HEK293 (cell line): ENCODE results near the gene TRIP10.
"Not testable (repeated sequence)": the region's sequence is repeated elsewhere in the genome, so short reads cannot be mapped to it uniquely, and the experiment has no call there.

Experiments
- CTCF ChIA-PET: fragments of 350-600 bp; formaldehyde crosslinking; extraction: SDS; loops from one replicate; lab custom pipeline; 2021; ENCODE audit warnings: antibody characterized with exemption; lab: Yijun Ruan, JAX
- POLR2A ChIA-PET: fragments of 300-600 bp; formaldehyde crosslinking; extraction: SDS; loops from one replicate; lab custom pipeline; 2020; ENCODE audit warnings: antibody characterized with exemption, inconsistent platforms; lab: Yijun Ruan, JAX
- H3K27ac ChIP-seq: fragments of 200-500 bp; sonication (Bioruptor generic); 2 replicates; pipeline ENCODE4 v1.5.1; 2014; ENCODE audit warnings: low read depth, low read length, control low read depth, inconsistent platforms; ENCODE audit errors: extremely low read depth
- H3K36me3 ChIP-seq, 2 experiments: fragments of 200-500 bp in 1 of 2; sonication (Bioruptor generic) in 1 of 2; 1 replicate in 1 of 2; 2 replicates in 1 of 2; pipeline ENCODE4 v1.5.1; 2014 to 2017; ENCODE audit warnings: inconsistent platforms in 2 of 2, low read length in 2 of 2; ENCODE audit not compliant: control insufficient read depth in 2 of 2, insufficient read depth in 1 of 2
- H3K4me1 ChIP-seq: fragments of 200-500 bp; sonication (Bioruptor generic); 2 replicates; pipeline ENCODE4 v1.5.1; 2014; ENCODE audit warnings: mild to moderate bottlenecking, low read length, inconsistent platforms; ENCODE audit not compliant: control insufficient read depth, insufficient read depth
- H3K4me3 ChIP-seq: 2 replicates; pipeline ENCODE4 v1.5.1; 2011; ENCODE audit warnings: low read depth, mild to moderate bottlenecking, control low read depth, low read length, moderate library complexity
- H3K9me3 ChIP-seq: fragments of 200-500 bp; sonication (Bioruptor generic); 2 replicates; pipeline ENCODE4 v1.5.1; 2014; ENCODE audit warnings: low read depth, low read length, inconsistent platforms; ENCODE audit not compliant: control insufficient read depth, insufficient read depth
- GLI2 ChIP-seq: fragments of 450-650 bp; formaldehyde crosslinking; IDR thresholded peaks from 2 replicates; pipeline ENCODE4; 2017; ENCODE audit warnings: missing biosample characterization, missing genetic modification characterization, low read depth, borderline replicate concordance
- GLIS1 ChIP-seq: fragments of 450-650 bp; formaldehyde crosslinking; IDR thresholded peaks from 2 replicates; pipeline ENCODE4 v1.5.1; 2016; ENCODE audit warnings: missing biosample characterization, missing genetic modification characterization
- RBAK ChIP-seq: fragments of 450-650 bp; formaldehyde crosslinking; IDR thresholded peaks from 2 replicates; pipeline ENCODE4 v1.5.1; 2016; ENCODE audit warnings: missing biosample characterization, missing genetic modification characterization
- SP7 ChIP-seq: fragments of 450-650 bp; formaldehyde crosslinking; IDR thresholded peaks from 2 replicates; pipeline ENCODE4 v1.5.1; 2016; ENCODE audit warnings: missing biosample characterization, missing genetic modification characterization
- ZBTB17 ChIP-seq: fragments of 450-650 bp; formaldehyde crosslinking; IDR thresholded peaks from 2 replicates; pipeline ENCODE4 v1.5.1; 2016; ENCODE audit warnings: missing biosample characterization, missing genetic modification characterization
- ZBTB6 ChIP-seq: fragments of 450-650 bp; formaldehyde crosslinking; IDR thresholded peaks from 2 replicates; pipeline ENCODE4 v1.5.1; 2017; ENCODE audit warnings: missing biosample characterization, missing genetic modification characterization
- ZFP41 ChIP-seq: fragments of 450-650 bp; formaldehyde crosslinking; IDR thresholded peaks from 2 replicates; pipeline ENCODE4 v1.5.1; 2016; ENCODE audit warnings: missing biosample characterization, missing genetic modification characterization, borderline replicate concordance
- ZNF202 ChIP-seq: fragments of 450-650 bp; formaldehyde crosslinking; IDR thresholded peaks from 2 replicates; pipeline ENCODE4 v1.5.1; 2016; ENCODE audit warnings: missing biosample characterization, missing genetic modification characterization, borderline replicate concordance
- ZNF549 ChIP-seq: fragments of 450-650 bp; IDR thresholded peaks from 2 replicates; pipeline ENCODE4 v1.5.1; 2018; ENCODE audit warnings: missing biosample characterization, missing genetic modification characterization, mild to moderate bottlenecking, inconsistent platforms, moderate library complexity
- ZNF76 ChIP-seq: fragments of 450-650 bp; formaldehyde crosslinking; IDR thresholded peaks from 2 replicates; pipeline ENCODE4; 2016; ENCODE audit warnings: low read depth, missing biosample characterization, missing genetic modification characterization, borderline replicate concordance
- TF ChIP-seq, protein P1 (sequence below): fragments of 450-650 bp; formaldehyde crosslinking; IDR thresholded peaks from 2 replicates; pipeline ENCODE4 v1.5.1; 2016; ENCODE audit warnings: missing biosample characterization, missing genetic modification characterization
- TF ChIP-seq, protein P2 (sequence below): fragments of 450-650 bp; formaldehyde crosslinking; IDR thresholded peaks from 2 replicates; pipeline ENCODE4 v1.5.1; 2016; ENCODE audit warnings: missing biosample characterization, missing genetic modification characterization
- TF ChIP-seq, protein P3 (sequence below): fragments of 450-650 bp; formaldehyde crosslinking; IDR thresholded peaks from 2 replicates; pipeline ENCODE4 v1.5.1; 2016; ENCODE audit warnings: missing biosample characterization, missing genetic modification characterization

TRIP10 gene

GRCh38 chr19:6761053-6761676 is 21.7 kb downstream of the TRIP10 start:
- TF ChIP-seq, protein P1, sequence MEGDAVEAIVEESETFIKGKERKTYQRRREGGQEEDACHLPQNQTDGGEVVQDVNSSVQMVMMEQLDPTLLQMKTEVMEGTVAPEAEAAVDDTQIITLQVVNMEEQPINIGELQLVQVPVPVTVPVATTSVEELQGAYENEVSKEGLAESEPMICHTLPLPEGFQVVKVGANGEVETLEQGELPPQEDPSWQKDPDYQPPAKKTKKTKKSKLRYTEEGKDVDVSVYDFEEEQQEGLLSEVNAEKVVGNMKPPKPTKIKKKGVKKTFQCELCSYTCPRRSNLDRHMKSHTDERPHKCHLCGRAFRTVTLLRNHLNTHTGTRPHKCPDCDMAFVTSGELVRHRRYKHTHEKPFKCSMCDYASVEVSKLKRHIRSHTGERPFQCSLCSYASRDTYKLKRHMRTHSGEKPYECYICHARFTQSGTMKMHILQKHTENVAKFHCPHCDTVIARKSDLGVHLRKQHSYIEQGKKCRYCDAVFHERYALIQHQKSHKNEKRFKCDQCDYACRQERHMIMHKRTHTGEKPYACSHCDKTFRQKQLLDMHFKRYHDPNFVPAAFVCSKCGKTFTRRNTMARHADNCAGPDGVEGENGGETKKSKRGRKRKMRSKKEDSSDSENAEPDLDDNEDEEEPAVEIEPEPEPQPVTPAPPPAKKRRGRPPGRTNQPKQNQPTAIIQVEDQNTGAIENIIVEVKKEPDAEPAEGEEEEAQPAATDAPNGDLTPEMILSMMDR (tag by site-specific recombination) = no peak
- TF ChIP-seq RBAK (tag by site-specific recombination) = peak; percentile 96
- peak; percentile 77; the same call in 1 of the 2 replicates for TF ChIP-seq ZNF76
- no peak for TF ChIP-seq ZNF202 (tag by site-specific recombination)
- TF ChIP-seq GLI2 (tag by site-specific recombination) = no peak
- TF ChIP-seq, all 188 proteins: peak for 2
- POLR2A ChIA-PET = interaction anchor here (1.0 to 1.1 kb wide), 2 partner anchors 23 to 336 kb away, joined by 3 to 4 read pairs; partner anchors contain the start of genes GPR108 and KHSRP
- CTCF ChIA-PET = interaction anchor here (1.0 kb wide), 1 partner anchor 8 kb away, joined by 4 read pairs; no protein-coding TSS in a partner anchor
- H3K9me3 ChIP-seq = no peaks in the 10 kb centered on the region
- no peaks in the 10 kb centered on the region for H3K4me1 ChIP-seq
- H3K27ac ChIP-seq = no peak overlapping the region
- no peak overlapping the region for H3K4me3 ChIP-seq
- H3K36me3 ChIP-seq = no peaks in the 10 kb centered on the region; a peak in 1 of 3 replicates

DNA sequence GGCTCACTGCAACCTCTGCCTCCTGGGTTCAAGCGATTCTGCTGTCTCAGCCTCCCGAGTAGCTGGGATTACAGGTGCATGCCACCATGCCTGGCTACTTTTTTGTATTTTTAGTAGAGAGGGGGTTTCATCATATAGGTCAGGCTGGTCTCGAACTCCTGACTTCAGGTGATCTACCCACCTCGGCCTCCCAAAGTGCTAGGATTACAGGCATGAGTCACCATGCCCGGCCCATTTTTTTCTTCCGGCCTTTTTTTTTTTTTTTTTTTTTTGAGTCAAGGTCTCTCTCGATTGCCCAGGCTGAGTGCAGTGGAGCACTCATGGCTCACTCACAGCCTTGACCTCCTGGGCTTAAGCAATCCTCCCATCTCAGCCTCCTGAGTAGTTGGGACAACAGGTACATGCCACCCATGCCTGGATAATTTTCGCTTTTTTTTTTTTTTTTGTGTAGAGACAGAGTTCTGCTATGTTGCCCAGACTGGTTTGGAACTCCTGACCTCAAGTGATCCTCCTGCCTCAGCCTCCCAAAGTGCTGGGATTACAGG is 22.8 kb downstream of the TRIP10 start:
- H3K9me3 ChIP-seq, CTCF ChIA-PET, H3K36me3 ChIP-seq, H3K4me3 ChIP-seq, H3K27ac ChIP-seq: not testable (repeated sequence)
- POLR2A ChIA-PET = interaction anchor here (1.0 kb wide), 1 partner anchor 24 kb away, joined by 4 read pairs; the partner anchor contains the start of gene GPR108
- TF ChIP-seq SP7 (peak; percentile 29; the same call in 1 of the 2 replicates), ZBTB17 (tag by site-specific recombination) (0 out of 2 replicates have a peak, but pooled peaks have one; percentile 19)
- TF ChIP-seq, protein P2, sequence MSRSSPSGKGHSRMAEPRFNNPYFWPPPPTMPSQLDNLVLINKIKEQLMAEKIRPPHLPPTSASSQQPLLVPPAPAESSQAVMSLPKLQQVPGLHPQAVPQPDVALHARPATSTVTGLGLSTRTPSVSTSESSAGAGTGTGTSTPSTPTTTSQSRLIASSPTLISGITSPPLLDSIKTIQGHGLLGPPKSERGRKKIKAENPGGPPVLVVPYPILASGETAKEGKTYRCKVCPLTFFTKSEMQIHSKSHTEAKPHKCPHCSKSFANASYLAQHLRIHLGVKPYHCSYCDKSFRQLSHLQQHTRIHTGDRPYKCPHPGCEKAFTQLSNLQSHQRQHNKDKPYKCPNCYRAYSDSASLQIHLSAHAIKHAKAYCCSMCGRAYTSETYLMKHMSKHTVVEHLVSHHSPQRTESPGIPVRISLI (tag by site-specific recombination) = 0 out of 2 replicates have a peak, but pooled peaks have one; percentile 28
- TF ChIP-seq, all 188 proteins: peak for 3; not testable (repeated sequence) for 185
- H3K4me1 ChIP-seq = not testable (repeated sequence)

DNA sequence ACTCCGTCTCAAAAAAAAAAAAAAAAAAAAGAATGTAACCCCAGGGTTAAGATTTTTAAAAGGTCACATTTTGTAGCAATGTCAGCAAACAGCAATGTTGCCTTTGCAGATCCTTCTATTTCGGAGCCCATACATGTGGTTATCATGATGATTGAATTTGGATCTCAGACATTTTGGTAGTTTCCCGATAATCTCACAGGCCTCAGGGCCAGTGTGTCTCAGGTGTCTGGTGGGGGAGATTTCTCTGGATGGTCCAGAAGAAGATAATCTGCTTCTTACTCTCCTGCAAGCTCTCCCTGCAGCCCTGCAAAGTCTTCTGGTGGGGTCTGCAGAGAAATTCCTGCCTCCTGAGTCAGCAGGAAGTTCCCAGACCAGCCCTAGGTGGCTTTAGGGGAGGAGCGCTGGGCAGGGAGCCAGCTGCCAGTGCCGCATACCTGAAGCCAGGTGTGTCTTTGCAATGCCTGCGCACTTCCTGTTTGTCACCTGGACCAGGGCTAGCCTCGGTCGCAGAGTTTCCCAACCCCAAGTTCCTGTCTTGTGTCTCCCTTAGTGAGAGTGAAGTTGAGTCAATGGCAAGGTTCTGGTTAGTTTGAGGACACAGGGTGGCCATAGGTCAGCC is 26.4 kb downstream of the TRIP10 start:
- Histone ChIP-seq H3K27ac (no peak overlapping the region), H3K4me3 (no peak overlapping the region), H3K36me3 (no peaks in the 10 kb centered on the region), H3K4me1 (no peaks in the 10 kb centered on the region; the same call in 1 of the 2 replicates), H3K9me3 (no peaks in the 10 kb centered on the region)
- ChIA-PET POLR2A (interaction anchor here (2.3 kb wide), 1 partner anchor 21 kb away, joined by 11 read pairs; no protein-coding TSS in a partner anchor), CTCF (no interaction called here)
- peak; percentile 82 for TF ChIP-seq GLIS1 (tag by site-specific recombination)
- TF ChIP-seq ZFP41 (tag by site-specific recombination) = no peak

DNA sequence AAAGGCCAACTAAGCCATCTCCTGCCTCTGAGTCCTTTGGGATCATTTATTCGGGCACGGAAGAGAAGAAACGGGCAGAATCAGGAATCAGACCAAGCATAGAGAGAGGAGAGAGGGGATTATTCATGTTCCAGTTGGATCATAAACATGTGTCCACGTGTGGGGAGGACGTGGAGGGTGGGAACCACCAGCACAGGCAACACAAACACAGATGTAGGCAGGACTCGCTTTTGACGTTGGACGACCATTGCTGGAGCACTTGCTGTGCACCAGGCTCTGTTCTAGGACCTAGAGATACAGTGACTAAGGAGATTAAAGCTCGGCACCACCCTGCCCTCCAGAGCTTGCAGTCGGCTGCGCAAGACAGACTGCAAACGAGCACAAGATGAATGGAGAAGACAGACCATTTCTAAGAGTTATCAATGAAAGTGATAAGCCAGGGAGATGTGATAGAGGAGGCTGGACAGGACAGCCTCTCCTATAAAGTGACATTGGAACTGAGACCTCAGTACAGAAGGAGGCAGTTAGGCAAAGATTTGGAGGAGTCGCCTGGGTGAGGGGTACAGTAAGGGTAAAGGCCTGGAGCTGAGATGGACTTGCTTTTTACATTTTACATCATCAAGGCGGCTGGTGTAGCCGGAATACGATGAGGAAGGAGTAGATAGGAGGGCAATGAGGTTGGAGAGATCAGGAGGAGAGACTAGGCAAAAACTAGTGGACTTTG is 27.0 kb downstream of the TRIP10 start:
- Histone ChIP-seq H3K27ac (no peak overlapping the region), H3K36me3 (no peaks in the 10 kb centered on the region), H3K9me3 (no peaks in the 10 kb centered on the region), H3K4me3 (peak overlapping the region; percentile 62), H3K4me1 (no peaks in the 10 kb centered on the region; the same call in 1 of the 2 replicates)
- POLR2A ChIA-PET = interaction anchor here (1.0 to 2.3 kb wide), 3 partner anchors 11 to 28 kb away, joined by 3 to 11 read pairs (median 3); no protein-coding TSS in a partner anchor
- CTCF ChIA-PET = interaction anchor here (0.6 to 1.3 kb wide), 4 partner anchors 28 to 481 kb away, joined by 3 to 4 read pairs (median 3); no protein-coding TSS in a partner anchor
- TF ChIP-seq, protein P3, sequence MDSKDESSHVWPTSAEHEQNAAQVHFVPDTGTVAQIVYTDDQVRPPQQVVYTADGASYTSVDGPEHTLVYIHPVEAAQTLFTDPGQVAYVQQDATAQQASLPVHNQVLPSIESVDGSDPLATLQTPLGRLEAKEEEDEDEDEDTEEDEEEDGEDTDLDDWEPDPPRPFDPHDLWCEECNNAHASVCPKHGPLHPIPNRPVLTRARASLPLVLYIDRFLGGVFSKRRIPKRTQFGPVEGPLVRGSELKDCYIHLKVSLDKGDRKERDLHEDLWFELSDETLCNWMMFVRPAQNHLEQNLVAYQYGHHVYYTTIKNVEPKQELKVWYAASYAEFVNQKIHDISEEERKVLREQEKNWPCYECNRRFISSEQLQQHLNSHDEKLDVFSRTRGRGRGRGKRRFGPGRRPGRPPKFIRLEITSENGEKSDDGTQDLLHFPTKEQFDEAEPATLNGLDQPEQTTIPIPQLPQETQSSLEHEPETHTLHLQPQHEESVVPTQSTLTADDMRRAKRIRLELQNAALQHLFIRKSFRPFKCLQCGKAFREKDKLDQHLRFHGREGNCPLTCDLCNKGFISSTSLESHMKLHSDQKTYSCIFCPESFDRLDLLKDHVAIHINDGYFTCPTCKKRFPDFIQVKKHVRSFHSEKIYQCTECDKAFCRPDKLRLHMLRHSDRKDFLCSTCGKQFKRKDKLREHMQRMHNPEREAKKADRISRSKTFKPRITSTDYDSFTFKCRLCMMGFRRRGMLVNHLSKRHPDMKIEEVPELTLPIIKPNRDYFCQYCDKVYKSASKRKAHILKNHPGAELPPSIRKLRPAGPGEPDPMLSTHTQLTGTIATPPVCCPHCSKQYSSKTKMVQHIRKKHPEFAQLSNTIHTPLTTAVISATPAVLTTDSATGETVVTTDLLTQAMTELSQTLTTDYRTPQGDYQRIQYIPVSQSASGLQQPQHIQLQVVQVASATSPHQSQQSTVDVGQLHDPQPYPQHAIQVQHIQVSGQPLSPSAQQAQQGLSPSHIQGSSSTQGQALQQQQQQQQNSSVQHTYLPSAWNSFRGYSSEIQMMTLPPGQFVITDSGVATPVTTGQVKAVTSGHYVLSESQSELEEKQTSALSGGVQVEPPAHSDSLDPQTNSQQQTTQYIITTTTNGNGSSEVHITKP (tag by site-specific recombination) = 0 out of 2 replicates have a peak, but pooled peaks have one; percentile 11
- TF ChIP-seq ZBTB6 (no peak), ZNF549 (tag by site-specific recombination) (no peak)
